Activated CD8-positive, alpha-beta T cell treated with anti-CD3 and anti-CD28 coated beads for 36 hours (primary cell): Measurements from ENCODE around the gene TRIM67. TPM values are rescaled to one million over a fixed set of nuclear protein-coding genes. Genes with fewer than 3 reads are reported as not detected.
"Not testable (repeated sequence)": the region's sequence is repeated elsewhere in the genome, so short reads cannot be mapped to it uniquely, and the experiment has no call there.

Source experiments
- ATAC-seq: fragments of 200-7000 bp; cut with Tn5 transposase; one replicate; pipeline ENCODE4 v1.10.0; 2021; ENCODE audit warnings: mild to moderate bottlenecking, moderate library complexity
- CTCF ChIA-PET: fragments of 350-600 bp; sonication (Branson Sonifier 250); formaldehyde crosslinking; loops from one replicate; lab custom pipeline; 2021; ENCODE audit warnings: antibody characterized with exemption; lab: Charles Lee
- POLR2A ChIA-PET: fragments of 350-600 bp; sonication (Branson Sonifier 250); formaldehyde crosslinking; loops from one replicate; lab custom pipeline; 2021; ENCODE audit warnings: antibody characterized with exemption; lab: Charles Lee
- DNase-seq: peaks from one replicate; pipeline ENCODE4 v3.0.0-alpha.2; 2020
- H3K27ac Mint-ChIP-seq: one replicate; pipeline ENCODE4 v1.8.0; 2021; ENCODE audit warnings: mild to moderate bottlenecking, mixed read lengths
- H3K27me3 Mint-ChIP-seq: one replicate; pipeline ENCODE4 v1.8.0; 2021; ENCODE audit warnings: mixed read lengths
- H3K36me3 Mint-ChIP-seq: one replicate; pipeline ENCODE4 v1.8.0; 2021; ENCODE audit warnings: low read depth, mixed read lengths
- H3K4me1 Mint-ChIP-seq: one replicate; pipeline ENCODE4 v1.8.0; 2021; ENCODE audit warnings: low read depth, mixed read lengths
- H3K4me3 Mint-ChIP-seq: one replicate; pipeline ENCODE4 v1.8.0; 2021; ENCODE audit warnings: mild to moderate bottlenecking, moderate library complexity, mixed read lengths
- H3K9me3 Mint-ChIP-seq: one replicate; pipeline ENCODE4 v1.8.0; 2021; ENCODE audit warnings: mixed read lengths
- intact Hi-C: fragments of 100-400 bp; cut with micrococcal nuclease; formaldehyde crosslinking; loops from one replicate; pipeline ENCODE4 v1.10.0; 2022
- total RNA-seq, 2 experiments: library from RNA; stranded (reverse); gene quantifications; one replicate each; pipeline ENCODE4 v1.2.3, GENCODE V29; 2021
- TF ChIP-seq, protein P1 (sequence below): fragments of 200-600 bp; IDR thresholded peaks from one replicate; pipeline ENCODE4 v1.8.0; 2022; ENCODE audit warnings: antibody characterized with exemption, mild to moderate bottlenecking

The TRIM67 gene
- total RNA-seq, 2 experiments from 2014 or later, result not detected

DNA sequence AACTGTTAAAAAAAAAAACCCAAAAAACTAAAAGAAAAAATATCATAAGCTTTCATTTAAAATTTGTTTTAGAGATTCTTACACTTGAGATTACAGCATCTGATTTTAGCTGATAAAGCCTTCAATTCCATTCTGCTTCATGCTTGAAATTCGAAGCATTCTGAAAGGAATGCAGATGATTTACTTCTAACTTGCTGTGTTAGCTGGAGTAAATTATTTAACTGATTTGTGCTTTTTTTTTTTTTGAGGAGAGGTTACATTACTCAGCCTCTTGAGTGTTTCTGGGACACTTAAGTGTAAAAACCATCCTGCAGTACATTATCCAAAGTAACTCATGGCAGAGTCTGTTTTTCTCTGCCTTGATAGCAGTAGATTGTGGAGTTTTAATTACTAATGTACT, 4.5 kb upstream of the TRIM67 start:
- H3K27me3 Mint-ChIP-seq, result peaks cover 42% of the 10 kb centered on the region
- no peaks in the 10 kb centered on the region for H3K36me3 Mint-ChIP-seq
- peaks cover 5% of the 10 kb centered on the region for H3K4me1 Mint-ChIP-seq
- no peak for DNase-seq
- no peak overlapping the region for H3K4me3 Mint-ChIP-seq
- peaks cover 1% of the 10 kb centered on the region for H3K9me3 Mint-ChIP-seq
- TF ChIP-seq, protein P1, sequence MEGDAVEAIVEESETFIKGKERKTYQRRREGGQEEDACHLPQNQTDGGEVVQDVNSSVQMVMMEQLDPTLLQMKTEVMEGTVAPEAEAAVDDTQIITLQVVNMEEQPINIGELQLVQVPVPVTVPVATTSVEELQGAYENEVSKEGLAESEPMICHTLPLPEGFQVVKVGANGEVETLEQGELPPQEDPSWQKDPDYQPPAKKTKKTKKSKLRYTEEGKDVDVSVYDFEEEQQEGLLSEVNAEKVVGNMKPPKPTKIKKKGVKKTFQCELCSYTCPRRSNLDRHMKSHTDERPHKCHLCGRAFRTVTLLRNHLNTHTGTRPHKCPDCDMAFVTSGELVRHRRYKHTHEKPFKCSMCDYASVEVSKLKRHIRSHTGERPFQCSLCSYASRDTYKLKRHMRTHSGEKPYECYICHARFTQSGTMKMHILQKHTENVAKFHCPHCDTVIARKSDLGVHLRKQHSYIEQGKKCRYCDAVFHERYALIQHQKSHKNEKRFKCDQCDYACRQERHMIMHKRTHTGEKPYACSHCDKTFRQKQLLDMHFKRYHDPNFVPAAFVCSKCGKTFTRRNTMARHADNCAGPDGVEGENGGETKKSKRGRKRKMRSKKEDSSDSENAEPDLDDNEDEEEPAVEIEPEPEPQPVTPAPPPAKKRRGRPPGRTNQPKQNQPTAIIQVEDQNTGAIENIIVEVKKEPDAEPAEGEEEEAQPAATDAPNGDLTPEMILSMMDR, result no peak
- intact Hi-C loops, result no loop called here
- POLR2A ChIA-PET, result no interaction called here
- ATAC-seq, result no peak
- CTCF ChIA-PET, result no interaction called here
- H3K27ac Mint-ChIP-seq, result no peak overlapping the region

DNA sequence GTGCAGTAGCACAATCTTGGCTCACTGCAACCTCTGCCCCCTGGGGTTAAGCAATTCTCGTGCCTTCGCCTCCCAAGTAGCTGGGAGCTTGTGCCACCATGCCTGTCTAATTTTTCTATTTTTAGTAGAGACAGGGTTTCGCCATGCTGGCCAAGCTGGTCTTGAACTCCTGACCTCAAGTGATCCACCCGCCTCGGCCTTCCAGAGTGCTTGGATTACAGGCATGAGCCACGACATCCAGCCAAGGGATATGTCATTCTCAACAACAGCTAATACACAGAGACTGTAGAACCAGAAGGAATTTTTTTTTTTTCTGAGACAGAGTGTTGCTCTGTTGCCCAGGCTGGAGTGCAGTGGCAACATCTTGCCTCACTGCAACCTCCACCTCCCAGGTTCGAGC, 3.7 kb upstream of the TRIM67 start:
- CTCF ChIA-PET, H3K9me3 Mint-ChIP-seq, DNase-seq, H3K36me3 Mint-ChIP-seq, H3K4me3 Mint-ChIP-seq, H3K4me1 Mint-ChIP-seq, H3K27ac Mint-ChIP-seq, POLR2A ChIA-PET, intact Hi-C loops, ATAC-seq: not testable (repeated sequence)
- peaks cover 45% of the 10 kb centered on the region for H3K27me3 Mint-ChIP-seq

DNA sequence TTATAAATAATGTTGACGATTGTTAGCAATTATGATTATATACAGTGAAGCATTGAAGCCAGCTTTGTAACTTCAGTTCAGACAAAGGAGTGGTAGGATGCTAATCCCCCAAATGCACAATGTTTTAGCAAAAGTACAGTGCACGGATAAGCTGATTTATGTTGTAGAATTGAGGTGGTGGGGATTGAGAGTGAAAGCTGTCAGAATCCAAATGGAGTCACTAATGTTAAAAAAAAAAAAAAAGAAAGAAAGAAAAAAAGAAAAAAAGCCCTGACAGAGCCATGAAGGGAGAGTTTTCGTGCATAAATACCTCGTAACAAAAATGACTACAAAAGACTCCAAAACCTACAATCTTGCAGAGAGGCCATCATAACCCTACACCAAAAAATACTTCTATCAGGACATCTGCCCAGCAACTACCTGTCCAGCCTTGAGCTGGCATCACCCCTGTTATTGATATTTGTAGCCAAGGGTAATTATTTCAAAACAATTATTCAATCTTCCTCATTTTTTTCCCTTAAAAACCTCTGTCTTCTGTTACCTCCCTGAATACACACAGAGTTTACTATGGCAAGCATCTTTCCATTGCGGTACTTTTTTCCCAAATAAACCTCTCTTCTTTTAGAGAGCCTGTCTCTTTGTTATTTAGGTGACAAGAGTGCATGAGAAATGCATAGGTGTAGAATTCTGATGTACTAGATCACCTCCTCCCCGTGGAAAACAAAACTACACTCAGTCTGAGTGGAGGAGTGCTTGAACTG, 2.5 kb upstream of the TRIM67 start:
- TF ChIP-seq, protein P1, result no peak
- intact Hi-C loops, result no loop called here
- ChIA-PET CTCF (interaction anchor here (1.0 kb wide), 1 partner anchor 57 kb away, joined by 3 read pairs; no protein-coding TSS in a partner anchor), POLR2A (no interaction called here)
- Mint-ChIP-seq H3K4me1 (peaks cover 7% of the 10 kb centered on the region), H3K27ac (no peak overlapping the region), H3K36me3 (no peaks in the 10 kb centered on the region), H3K4me3 (no peak overlapping the region), H3K9me3 (no peaks in the 10 kb centered on the region), H3K27me3 (peaks cover 51% of the 10 kb centered on the region)
- ATAC-seq (no peak), DNase-seq (no peak)

DNA sequence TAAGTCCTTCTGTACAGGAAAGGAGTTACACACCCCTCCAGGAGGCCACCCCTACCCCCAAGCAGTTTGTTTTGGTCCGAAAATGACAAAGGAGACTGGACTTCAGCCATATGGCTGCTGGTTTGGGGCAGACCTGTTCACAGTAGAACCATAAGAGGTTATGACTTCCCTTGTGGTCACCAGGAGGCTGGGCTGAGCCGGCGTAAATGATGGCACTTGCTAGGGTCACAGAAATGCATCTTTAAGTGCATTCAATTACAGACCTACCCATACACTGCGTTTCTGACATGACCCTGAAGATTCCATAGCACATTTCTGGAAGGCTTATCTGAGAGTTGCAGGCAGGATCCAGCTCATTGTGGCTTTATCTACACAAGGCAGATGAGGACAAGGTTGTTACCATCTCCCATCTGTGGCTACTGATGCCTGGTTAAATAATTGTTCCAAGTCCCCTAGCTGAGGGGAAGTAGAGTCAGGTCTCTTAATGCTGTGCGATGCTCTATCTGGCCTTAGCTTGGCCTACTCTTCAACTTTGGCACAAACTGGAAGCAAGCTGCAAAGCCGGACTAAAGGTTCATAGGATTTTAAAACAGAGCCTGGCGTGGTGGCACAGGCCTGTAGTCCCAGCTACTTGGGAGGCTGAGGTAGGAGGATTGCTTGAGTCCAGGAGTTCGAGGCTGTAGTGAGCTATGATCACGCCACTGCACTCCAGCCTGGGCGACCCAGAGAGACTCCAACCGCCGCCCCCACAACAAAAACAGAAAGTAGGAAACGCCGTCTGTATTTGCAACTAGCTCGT, 1.7 kb upstream of the TRIM67 start:
- Mint-ChIP-seq H3K36me3 (no peaks in the 10 kb centered on the region), H3K27ac (no peak overlapping the region), H3K4me1 (peaks cover 7% of the 10 kb centered on the region), H3K27me3 (peaks cover 53% of the 10 kb centered on the region), H3K4me3 (no peak overlapping the region), H3K9me3 (no peaks in the 10 kb centered on the region)
- intact Hi-C loops, result no loop called here
- no peak for DNase-seq
- TF ChIP-seq, protein P1, result no peak
- CTCF ChIA-PET, result interaction anchor here (1.0 kb wide), 1 partner anchor 56 kb away, joined by 3 read pairs; no protein-coding TSS in a partner anchor
- POLR2A ChIA-PET, result no interaction called here
- no peak for ATAC-seq

DNA sequence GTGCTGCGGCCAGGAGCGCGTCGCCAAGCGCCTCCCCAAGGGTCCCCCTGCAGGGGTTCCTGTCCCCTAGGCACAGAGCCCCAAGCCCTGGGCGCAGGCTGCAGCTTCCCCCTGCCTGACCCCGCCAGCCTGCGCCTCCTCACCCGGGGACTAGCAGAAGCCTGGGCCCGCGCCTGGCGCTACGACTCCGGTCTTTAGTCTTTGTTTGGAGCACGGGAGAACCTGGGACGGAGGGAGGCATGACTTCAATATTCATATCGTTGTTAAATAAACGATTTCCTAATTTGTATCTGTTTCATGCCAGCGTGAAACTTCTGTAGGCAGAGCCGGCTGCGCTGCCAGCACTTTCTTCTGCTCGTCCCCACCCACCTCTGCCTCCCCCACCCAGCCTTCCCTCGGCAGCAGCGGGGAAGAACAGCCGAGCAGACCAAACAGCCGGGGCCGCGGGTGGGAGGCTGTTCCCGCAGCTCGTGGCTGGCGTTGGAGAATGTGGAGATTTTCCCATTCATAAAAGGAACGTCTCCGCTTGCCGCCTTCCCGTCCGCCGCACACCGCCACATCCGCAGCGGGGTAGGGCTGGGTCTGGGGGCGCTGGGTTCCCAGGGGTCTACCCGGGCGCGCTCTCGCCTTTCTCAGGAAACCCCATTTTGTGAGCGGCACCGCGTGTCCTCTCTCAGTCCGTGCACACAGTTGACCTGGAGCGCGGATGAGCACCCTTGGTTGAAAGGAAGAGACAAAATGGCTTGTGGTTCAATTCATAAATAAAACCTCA, 777 bp upstream of the TRIM67 start:
- ChIA-PET CTCF (no interaction called here), POLR2A (no interaction called here)
- no peak for ATAC-seq
- TF ChIP-seq, protein P1, result no peak
- Mint-ChIP-seq H3K4me1 (peaks cover 7% of the 10 kb centered on the region), H3K36me3 (no peaks in the 10 kb centered on the region), H3K4me3 (no peak overlapping the region), H3K27ac (no peak overlapping the region), H3K27me3 (peaks cover 55% of the 10 kb centered on the region), H3K9me3 (no peaks in the 10 kb centered on the region)
- DNase-seq, result no peak
- intact Hi-C loops, result no loop called here
